ENCODE data around the gene YWHAB.

DNA sequence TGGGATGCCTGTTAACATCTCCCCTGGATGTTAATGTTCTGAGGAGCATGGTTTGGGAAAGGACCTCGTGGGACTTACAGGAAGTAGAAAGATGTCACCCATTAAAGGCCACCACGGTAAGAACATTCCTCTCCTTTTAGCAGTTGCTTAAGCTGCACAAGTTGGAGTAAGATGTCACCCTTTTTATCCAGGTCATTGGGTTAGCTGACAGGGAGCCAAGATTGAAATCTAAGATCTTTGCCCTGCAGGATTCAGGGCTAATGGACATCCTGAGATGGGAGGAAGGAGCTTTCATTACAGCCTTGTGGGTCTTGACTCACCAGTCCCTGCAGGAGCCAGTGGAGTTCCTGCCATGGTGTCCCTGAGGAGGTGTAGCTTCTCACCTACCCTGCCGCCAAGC lies 46.4 kb downstream of the YWHAB start:
- TF ChIP-seq, protein P1, sequence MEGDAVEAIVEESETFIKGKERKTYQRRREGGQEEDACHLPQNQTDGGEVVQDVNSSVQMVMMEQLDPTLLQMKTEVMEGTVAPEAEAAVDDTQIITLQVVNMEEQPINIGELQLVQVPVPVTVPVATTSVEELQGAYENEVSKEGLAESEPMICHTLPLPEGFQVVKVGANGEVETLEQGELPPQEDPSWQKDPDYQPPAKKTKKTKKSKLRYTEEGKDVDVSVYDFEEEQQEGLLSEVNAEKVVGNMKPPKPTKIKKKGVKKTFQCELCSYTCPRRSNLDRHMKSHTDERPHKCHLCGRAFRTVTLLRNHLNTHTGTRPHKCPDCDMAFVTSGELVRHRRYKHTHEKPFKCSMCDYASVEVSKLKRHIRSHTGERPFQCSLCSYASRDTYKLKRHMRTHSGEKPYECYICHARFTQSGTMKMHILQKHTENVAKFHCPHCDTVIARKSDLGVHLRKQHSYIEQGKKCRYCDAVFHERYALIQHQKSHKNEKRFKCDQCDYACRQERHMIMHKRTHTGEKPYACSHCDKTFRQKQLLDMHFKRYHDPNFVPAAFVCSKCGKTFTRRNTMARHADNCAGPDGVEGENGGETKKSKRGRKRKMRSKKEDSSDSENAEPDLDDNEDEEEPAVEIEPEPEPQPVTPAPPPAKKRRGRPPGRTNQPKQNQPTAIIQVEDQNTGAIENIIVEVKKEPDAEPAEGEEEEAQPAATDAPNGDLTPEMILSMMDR (conservative IDR thresholded peaks at IDR 0.05 in 1 of 2, IDR thresholded peaks at IDR 0.05 in 1 of 2; ENCODE audit: low read depth in 1 of 2, low read length in 2 of 2): no peak
- no peak for TF ChIP-seq EZH2 (IDR thresholded peaks at IDR 0.05; ENCODE audit: low read length, missing control alignments)

All from fibroblast of lung (primary cell).